ENCODE results near the gene DLEC1. TPM values are rescaled to one million over a fixed set of nuclear protein-coding genes. Genes with fewer than 3 reads are reported as not detected.
A peak's percentile ranks its signal among the peaks of the same experiment; 100 is the strongest.

DLEC1 gene
- total and polyA plus RNA-seq, 3 experiments from 2014 or later, result 0.56 to 1.3 (median 1.0) TPM

DNA sequence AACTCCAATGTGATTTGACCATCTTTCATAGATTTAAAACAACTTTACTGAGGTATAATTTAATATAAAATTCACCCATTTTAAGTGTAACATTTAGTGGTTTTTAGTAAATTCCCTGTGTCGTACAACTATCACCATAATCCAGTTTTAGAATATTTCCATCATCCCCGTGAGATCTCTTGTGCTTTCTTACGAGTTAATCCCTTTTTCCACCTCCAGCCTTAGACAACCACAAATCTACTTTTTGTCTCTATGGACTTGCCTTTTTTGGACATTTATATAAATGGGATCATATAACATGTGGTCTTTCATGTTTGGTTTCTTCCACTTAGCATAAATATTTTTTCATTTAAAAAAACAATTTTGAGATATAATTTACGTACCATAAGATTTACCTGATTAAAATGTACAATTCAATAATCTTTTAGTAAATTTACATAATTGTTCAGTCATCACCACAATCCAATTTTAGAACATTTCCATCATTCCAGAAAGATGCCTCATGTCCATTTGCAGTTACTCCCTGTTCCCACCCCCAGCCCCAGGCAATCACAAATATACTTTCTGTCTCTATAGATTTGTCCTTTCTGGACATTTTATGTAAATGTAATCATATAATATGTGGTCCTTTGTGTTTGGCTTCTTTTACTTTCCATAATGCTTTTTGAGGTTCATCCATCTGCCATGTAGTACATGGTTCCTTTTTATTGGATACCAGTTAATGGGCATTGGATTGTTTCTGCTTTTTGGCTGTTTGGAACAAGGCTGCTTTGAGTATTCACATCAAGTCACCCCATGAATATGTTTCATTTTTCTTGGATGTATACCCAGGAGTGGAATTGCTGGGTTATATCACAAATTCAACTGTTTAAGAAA lies 129.4 kb downstream of the DLEC1 start:
- Mint-ChIP-seq H3K9me3 (no peaks in the 10 kb centered on the region), H3K27me3 (no peaks in the 10 kb centered on the region), H3K36me3 (peaks cover 0 to 20% (median 0%) of the 10 kb centered on the region in 3 donors), H3K4me1 (peaks cover 72 to 86% (median 79%) of the 10 kb centered on the region in 3 donors), H3K4me3 (peak overlapping the region in 4 of 7 donors; percentile 11 to 96 (median 52)), H3K27ac (peak overlapping the region in 4 of 8 donors; percentile 34 to 98 (median 42))
- DNase-seq, result no peak
- H3K27ac ChIP-seq (ENCODE audit: low read depth, low read length), result no peak overlapping the region
- ChIA-PET CTCF (no interaction called here), POLR2A (no interaction called here)
- H3K4me1 ChIP-seq (ENCODE audit: insufficient read depth, low read length), result peaks cover 52% of the 10 kb centered on the region
- no peaks in the 10 kb centered on the region for H3K27me3 ChIP-seq (ENCODE audit: insufficient read depth, low read length, poor library complexity, severe bottlenecking)
- no peaks in the 10 kb centered on the region for H3K36me3 ChIP-seq (ENCODE audit: insufficient read depth, low read length)
- no peaks in the 10 kb centered on the region for H3K9me3 ChIP-seq (ENCODE audit: low read length)
- no peak overlapping the region for H3K4me3 ChIP-seq (ENCODE audit: low read length)

DNA sequence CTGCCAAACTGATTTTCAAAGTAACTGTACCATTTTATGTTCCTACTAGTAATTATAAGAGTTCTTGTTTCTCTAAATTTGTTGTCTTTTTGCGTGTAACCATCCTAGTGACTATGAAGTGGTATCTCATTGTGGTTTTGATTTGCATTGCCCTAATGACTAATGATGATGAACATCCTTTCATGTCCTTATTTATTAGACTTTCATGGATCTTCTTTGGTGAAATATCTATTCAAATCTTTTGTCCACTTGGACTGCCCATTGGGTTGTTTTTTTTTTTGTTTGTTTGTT lies 130.0 kb downstream of the DLEC1 start:
- Mint-ChIP-seq H3K9me3 (no peaks in the 10 kb centered on the region), H3K27ac (peak overlapping the region in 3 of 8 donors; percentile 34 to 98 (median 37)), H3K36me3 (peaks cover 0 to 20% (median 0%) of the 10 kb centered on the region in 3 donors), H3K27me3 (no peaks in the 10 kb centered on the region), H3K4me3 (peak overlapping the region in 3 of 7 donors; percentile 11 to 43 (median 21)), H3K4me1 (peaks cover 78 to 89% (median 85%) of the 10 kb centered on the region in 3 donors)
- ChIA-PET POLR2A (no interaction called here), CTCF (no interaction called here)
- Histone ChIP-seq H3K9me3 (ENCODE audit: low read length) (no peaks in the 10 kb centered on the region), H3K27ac (ENCODE audit: low read depth, low read length) (no peak overlapping the region), H3K4me3 (ENCODE audit: low read length) (no peak overlapping the region), H3K27me3 (ENCODE audit: insufficient read depth, low read length, poor library complexity, severe bottlenecking) (no peaks in the 10 kb centered on the region), H3K36me3 (ENCODE audit: insufficient read depth, low read length) (no peaks in the 10 kb centered on the region), H3K4me1 (ENCODE audit: insufficient read depth, low read length) (peaks cover 56% of the 10 kb centered on the region)
- no peak for DNase-seq

DNA sequence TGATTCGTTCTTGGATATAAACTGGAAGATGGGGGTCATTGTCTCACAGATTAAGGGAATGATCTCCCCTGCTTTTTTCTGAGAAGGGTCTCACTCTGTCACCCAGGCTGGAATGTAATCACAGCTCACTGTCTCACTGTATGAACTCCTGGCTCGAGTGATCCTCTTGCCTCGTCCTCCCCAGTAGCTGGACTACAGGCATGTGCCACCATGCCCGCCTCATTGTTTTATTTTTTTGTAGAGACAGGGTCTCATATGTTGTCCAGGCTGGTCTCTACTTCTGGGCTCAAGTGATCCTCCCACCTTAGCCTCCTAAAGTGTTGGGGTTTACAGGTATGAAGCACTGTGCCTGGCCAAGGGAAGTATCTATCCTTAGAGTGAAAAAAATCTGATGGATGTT lies 131.7 kb downstream of the DLEC1 start:
- H3K36me3 Mint-ChIP-seq, result peaks cover 0 to 10% (median 0%) of the 10 kb centered on the region in 3 donors
- peak overlapping the region in 1 of 7 donors; percentile 49 for H3K4me3 Mint-ChIP-seq
- H3K9me3 Mint-ChIP-seq, result no peaks in the 10 kb centered on the region
- no peaks in the 10 kb centered on the region for H3K27me3 Mint-ChIP-seq
- H3K4me3 ChIP-seq (ENCODE audit: low read length), result no peak overlapping the region
- POLR2A ChIA-PET, result no interaction called here
- H3K27ac ChIP-seq (ENCODE audit: low read depth, low read length), result no peak overlapping the region
- CTCF ChIA-PET, result interaction anchor here (1.1 kb wide), 1 partner anchor 54 kb away, joined by 3 read pairs; no protein-coding TSS in a partner anchor
- no peaks in the 10 kb centered on the region for H3K9me3 ChIP-seq (ENCODE audit: low read length)
- peaks cover 79 to 91% (median 90%) of the 10 kb centered on the region in 3 donors for H3K4me1 Mint-ChIP-seq
- peaks cover 57% of the 10 kb centered on the region for H3K4me1 ChIP-seq (ENCODE audit: insufficient read depth, low read length)
- no peaks in the 10 kb centered on the region for H3K36me3 ChIP-seq (ENCODE audit: insufficient read depth, low read length)
- no peak for DNase-seq
- peak overlapping the region in 1 of 8 donors; percentile 16 for H3K27ac Mint-ChIP-seq
- H3K27me3 ChIP-seq (ENCODE audit: insufficient read depth, low read length, poor library complexity, severe bottlenecking), result no peaks in the 10 kb centered on the region

DNA sequence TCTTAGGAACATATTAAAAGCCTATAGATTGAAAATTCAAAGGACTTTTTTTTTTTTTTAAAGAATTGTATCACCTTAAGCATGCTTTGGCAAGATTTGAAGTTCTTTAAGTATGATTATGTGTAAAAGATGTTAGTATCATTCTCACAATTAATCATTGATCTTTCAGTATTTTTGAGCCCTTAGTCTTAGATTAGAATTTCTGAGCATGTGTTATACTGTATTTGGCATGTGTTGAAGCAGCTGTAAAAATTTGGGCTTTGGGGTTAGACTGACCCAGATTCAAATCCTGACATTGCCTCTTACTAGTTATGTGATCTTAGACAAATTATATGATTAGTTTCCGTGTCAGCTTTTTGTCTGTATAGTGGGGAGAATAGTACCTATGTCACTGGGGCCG lies 132.6 kb downstream of the DLEC1 start:
- no peak overlapping the region for H3K27ac ChIP-seq (ENCODE audit: low read depth, low read length)
- CTCF ChIA-PET, result interaction anchor here (1.1 kb wide), 1 partner anchor 54 kb away, joined by 3 read pairs; no protein-coding TSS in a partner anchor

More for the DNA sequence above, 132.6 kb downstream of the DLEC1 start:
- DNase-seq, result no peak
- POLR2A ChIA-PET, result no interaction called here
- H3K4me1 ChIP-seq (ENCODE audit: insufficient read depth, low read length), result peaks cover 51% of the 10 kb centered on the region
- Mint-ChIP-seq H3K4me1 (peaks cover 77 to 90% (median 85%) of the 10 kb centered on the region in 3 donors), H3K4me3 (no peak overlapping the region), H3K27ac (peak overlapping the region in 3 of 8 donors; percentile 22 to 81 (median 67)), H3K9me3 (no peaks in the 10 kb centered on the region), H3K36me3 (peaks cover 0 to 4% (median 0%) of the 10 kb centered on the region in 3 donors), H3K27me3 (no peaks in the 10 kb centered on the region)
- H3K4me3 ChIP-seq (ENCODE audit: low read length), result no peak overlapping the region
- H3K9me3 ChIP-seq (ENCODE audit: low read length), result no peaks in the 10 kb centered on the region
- H3K36me3 ChIP-seq (ENCODE audit: insufficient read depth, low read length), result no peaks in the 10 kb centered on the region
- no peaks in the 10 kb centered on the region for H3K27me3 ChIP-seq (ENCODE audit: insufficient read depth, low read length, poor library complexity, severe bottlenecking)

Other genes starting within 250 kb of the DLEC1 start
- gene CTDSPL, start 177.3 kb upstream of the DLEC1 start, total RNA-seq, result under 1 TPM; 0.74 to 0.84 TPM
- gene CTDSPL, start 177.3 kb upstream of the DLEC1 start, polyA plus RNA-seq, result not detected
- 10 to 100 TPM; 14.7 to 15.8 TPM for gene VILL, start 48.4 kb upstream of the DLEC1 start, total RNA-seq
- 16.8 TPM for gene VILL, start 48.4 kb upstream of the DLEC1 start, polyA plus RNA-seq
- gene PLCD1, start 9.6 kb upstream of the DLEC1 start, total RNA-seq, result 10 to 100 TPM; 12.8 to 18.5 TPM
- gene PLCD1, start 9.6 kb upstream of the DLEC1 start, polyA plus RNA-seq, result 36.4 TPM
- gene ACAA1, start 97.9 kb downstream of the DLEC1 start, total RNA-seq, result 10 to 100 TPM; 67.1 to 67.4 TPM
- gene ACAA1, start 97.9 kb downstream of the DLEC1 start, polyA plus RNA-seq, result 49.0 TPM
- gene MYD88, start 99.5 kb downstream of the DLEC1 start, total RNA-seq, result 10 to 100 TPM; 32.9 to 35.9 TPM
- gene MYD88, start 99.5 kb downstream of the DLEC1 start, polyA plus RNA-seq, result 108 TPM
- gene OXSR1, start 126.3 kb downstream of the DLEC1 start, total RNA-seq, result 10 to 100 TPM; 56.3 to 60.0 TPM
- gene OXSR1, start 126.3 kb downstream of the DLEC1 start, polyA plus RNA-seq, result 16.4 TPM
- gene SLC22A13, start 226.6 kb downstream of the DLEC1 start, total RNA-seq, result under 1 TPM; 0.28 to 0.44 TPM
- gene SLC22A13, start 226.6 kb downstream of the DLEC1 start, polyA plus RNA-seq, result 0.12 TPM
- not detected for gene SLC22A14, start 243.1 kb downstream of the DLEC1 start, total RNA-seq
- gene SLC22A14, start 243.1 kb downstream of the DLEC1 start, polyA plus RNA-seq, result not detected